Measurements from ENCODE around the gene CCNY.

DNA sequence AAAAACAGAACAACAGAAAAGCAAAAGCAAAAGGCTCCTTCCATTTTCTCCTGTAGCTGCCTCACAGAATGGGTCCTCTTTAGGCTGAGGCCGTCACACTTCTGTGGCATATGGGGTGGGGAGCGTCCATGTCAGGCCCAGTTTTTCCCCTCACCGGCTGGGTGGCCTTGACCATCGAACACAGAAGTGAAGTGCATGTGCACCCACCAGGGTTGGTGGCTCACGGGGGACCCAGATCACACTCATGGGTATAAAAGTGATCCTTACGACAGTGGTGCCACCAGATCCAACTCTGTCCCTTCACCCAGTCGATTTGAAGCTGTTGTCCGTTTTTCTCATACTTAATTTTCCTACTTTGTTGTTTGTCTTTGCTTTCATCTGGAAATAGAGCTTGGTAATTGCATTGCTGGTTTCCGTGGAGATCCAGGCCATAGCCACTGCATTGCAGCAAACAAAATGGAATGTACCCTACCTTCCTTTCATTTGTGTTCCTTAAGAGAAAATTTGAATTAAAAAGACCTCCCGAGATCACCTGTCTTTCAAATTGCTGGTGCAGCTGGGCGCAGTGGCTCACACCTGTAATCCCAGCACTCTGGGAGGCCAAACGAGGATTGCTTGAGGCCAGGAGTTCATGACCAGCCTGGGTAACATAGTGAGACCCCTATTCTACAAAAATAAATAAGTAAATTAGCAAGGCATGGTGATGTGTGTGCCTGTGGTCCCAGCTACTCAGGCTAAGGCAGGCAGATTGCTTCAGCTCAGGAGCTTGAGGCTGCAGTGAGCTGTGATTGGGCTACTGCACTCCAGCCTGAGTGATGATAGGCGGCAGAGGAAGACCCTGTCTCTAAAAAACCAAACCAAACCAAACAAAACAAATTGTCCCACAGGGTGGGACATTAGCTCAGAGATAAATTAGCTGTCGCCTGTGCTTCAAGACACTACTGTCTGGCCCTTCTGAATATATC, 258.1 kb downstream of the CCNY start:
- TF ChIP-seq, protein P1, sequence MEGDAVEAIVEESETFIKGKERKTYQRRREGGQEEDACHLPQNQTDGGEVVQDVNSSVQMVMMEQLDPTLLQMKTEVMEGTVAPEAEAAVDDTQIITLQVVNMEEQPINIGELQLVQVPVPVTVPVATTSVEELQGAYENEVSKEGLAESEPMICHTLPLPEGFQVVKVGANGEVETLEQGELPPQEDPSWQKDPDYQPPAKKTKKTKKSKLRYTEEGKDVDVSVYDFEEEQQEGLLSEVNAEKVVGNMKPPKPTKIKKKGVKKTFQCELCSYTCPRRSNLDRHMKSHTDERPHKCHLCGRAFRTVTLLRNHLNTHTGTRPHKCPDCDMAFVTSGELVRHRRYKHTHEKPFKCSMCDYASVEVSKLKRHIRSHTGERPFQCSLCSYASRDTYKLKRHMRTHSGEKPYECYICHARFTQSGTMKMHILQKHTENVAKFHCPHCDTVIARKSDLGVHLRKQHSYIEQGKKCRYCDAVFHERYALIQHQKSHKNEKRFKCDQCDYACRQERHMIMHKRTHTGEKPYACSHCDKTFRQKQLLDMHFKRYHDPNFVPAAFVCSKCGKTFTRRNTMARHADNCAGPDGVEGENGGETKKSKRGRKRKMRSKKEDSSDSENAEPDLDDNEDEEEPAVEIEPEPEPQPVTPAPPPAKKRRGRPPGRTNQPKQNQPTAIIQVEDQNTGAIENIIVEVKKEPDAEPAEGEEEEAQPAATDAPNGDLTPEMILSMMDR (IDR thresholded peaks at IDR 0.05) = no peak
- no peak for TF ChIP-seq POLR2A (IDR thresholded peaks at IDR 0.05)

Measured in suprapubic skin (tissue), 3 donors.